HG02938 (cell line): ENCODE data around the gene SMARCA1.

ENCODE experiments used
- ATAC-seq: cut with Tn5 transposase; IDR thresholded peaks from one replicate; pipeline ENCODE4 v1.9.1; 2021; ENCODE audit warnings: mild to moderate bottlenecking, moderate library complexity; ENCODE audit not compliant: unreplicated experiment

The SMARCA1 gene

DNA sequence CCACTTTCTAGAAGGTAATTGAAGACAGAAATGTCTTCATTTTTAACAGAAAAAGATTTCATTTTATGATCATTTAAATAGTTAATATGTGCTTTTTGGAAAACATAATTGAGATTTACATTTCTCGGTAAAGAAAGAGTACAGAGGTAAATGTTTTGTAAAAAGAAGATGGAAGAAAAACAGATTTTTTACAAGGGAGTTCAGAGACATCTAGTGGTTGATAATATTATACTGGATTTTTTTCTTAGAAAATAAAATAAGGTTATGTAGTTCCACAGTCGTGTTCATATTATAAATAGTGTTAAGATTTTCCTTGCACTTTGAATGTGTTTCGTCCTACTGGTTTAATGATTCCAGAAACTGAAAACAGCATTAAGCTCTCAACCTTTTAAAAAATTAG is 60.6 kb downstream of the SMARCA1 start:
- ATAC-seq = no peak

- no peak for ATAC-seq
Measured at GRCh38 chrX:129461801-129462456, 61.4 kb downstream of the SMARCA1 start.

DNA sequence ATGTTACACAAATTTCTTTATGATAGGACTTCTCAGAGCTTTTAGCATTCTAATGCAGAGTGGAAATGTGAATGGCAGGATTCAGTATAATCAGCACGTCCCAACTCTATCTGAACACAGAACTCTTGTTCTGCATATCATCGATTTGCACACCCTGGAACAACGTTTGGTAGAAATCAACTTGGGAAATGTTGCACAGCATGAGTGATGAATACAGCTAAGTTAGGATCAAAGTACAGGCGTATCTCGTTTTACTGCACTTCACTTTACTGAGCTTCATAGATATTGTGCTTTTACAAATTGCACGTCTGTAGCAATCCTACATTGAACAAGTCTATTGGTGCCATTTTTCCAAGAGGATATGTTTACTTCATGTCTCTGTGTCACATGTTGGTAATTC is 70.8 kb downstream of the SMARCA1 start:
- no peak for ATAC-seq

- ATAC-seq = no peak
Measured at GRCh38 chrX:129450123-129450522, 73.2 kb downstream of the SMARCA1 start.

DNA sequence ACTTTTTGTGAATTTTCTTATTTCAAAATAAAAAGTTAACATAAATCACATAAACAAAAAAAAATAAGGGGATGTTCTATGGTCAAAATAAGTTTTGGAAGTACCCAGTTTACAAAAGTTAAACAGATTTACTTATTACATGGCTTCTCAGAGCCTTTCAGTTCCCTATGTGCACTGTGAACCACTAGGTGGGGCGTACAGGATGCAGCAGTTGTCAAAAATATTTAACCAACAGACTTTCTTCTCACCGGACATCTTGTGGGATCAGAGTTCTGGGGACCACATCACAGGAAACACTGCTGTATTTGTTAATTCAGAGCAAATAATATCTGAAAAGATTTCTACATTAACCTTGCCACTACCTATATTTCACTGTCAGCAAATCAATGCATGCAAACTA is 74.1 kb downstream of the SMARCA1 start:
- ATAC-seq = no peak

DNA sequence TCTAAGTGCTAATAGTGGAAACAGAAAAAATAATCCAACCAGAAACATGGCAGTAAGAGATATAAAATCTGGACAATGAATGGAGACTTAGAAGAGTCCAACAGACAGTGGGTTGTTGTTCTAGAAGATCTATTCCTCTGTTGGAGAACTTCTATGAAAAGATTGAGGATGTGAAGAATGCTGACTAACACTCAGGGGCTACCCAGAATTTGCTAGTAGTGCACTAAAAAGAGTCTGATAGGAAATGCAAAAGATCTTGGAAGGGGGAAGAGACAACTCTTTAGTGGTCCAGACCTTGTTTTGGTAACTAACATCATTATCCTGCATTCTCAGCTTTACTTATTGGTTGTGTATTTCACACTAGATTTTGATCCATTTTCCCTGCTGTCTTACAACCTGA is 77.9 kb downstream of the SMARCA1 start:
- no peak for ATAC-seq

- ATAC-seq = no peak
Measured at GRCh38 chrX:129433945-129434344, 89.3 kb downstream of the SMARCA1 start.

DNA sequence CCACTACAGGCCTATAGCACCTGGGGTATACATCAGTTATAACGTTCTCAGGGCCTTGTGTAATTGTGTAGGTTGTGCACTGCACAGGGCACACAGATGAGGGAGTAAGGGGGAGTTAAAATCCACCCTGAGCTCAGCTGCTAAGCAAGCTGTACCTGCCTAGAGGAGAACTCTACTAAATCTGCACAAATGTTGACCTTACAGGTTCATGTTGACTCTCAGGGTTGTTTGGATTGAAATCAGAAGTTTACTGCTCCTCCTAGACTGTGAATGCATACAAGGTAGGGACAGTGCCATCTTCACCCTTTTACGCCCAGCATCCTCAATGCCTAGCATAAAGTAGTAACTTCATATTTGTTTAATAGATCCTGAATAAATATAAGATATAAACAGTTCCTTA is 89.8 kb downstream of the SMARCA1 start:
- ATAC-seq = no peak

- ATAC-seq = no peak
Measured at GRCh38 chrX:129427267-129427666, 96.0 kb downstream of the SMARCA1 start.

- no peak for ATAC-seq
Measured at GRCh38 chrX:129423191-129423590, 100.1 kb downstream of the SMARCA1 start.

DNA sequence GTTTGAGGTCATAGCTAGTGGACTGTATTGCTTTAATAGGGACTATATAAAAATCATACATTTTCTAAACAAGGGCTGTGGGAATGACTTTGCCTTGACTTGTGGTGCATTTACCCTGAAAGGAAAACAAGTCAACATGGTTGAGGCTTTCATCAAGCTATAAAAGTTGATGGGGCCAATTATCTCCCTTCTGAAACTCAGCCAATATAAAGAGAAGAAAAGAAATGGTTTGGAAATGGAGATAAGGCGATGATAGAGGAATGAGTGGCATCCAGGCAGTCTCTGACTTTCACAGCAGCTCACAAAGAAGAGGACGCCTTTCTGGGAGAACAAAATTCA is 118.7 kb downstream of the SMARCA1 start:
- ATAC-seq = no peak

DNA sequence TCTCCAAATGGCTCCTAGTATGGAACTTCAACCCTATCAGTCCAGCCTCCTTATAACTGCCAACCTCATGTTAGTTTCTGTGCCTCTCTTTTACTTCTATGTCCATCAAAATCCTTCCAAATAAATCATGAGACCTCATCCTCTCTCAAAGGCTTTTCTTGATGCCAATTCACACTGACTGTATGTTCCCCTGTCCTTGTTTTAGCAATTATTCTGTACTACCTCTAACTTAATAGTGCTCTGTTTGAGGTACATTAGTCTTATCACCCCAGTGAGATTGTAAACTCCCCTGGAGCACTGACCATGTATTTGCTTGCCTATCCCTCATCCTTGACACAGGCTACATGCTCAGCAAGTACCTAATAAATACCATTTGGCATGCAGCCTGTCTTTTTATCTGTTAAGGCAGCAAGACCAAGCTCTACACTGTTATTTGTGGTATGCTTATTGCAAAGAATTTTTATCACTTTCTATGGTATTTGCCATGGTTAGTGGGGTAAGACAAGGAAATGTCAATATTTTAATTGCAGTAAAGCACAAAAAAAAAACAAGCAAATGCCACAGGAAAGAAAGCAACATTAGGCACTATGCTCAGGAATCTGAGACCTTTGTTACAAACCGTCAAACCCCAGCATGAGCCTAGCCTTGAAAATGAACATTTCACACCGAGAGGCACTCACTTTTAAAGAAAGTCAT is 119.2 kb downstream of the SMARCA1 start:
- ATAC-seq = no peak
